Neural cell (in vitro differentiated cells): ENCODE measurements around the gene FCN3. TPM values are rescaled to one million over a fixed set of nuclear protein-coding genes. Genes with fewer than 3 reads are reported as not detected.

ENCODE experiments used
- H2AFZ ChIP-seq: fragments of 200-600, 300-800 bp; sonication (generic), shearing (Covaris generic); 2 replicates; pipeline ENCODE4 v1.6.0; 2014; ENCODE audit warnings: low read depth, mild to moderate bottlenecking, antibody characterized with exemption, low read length, moderate library complexity
- H3F3A ChIP-seq: fragments of 200-600 bp; shearing (Covaris generic); 2 replicates; pipeline ENCODE4 v1.6.1; 2016; ENCODE audit warnings: mild to moderate bottlenecking, moderate library complexity, mixed read lengths, antibody characterized with exemption, low read length; ENCODE audit not compliant: insufficient read depth, poor library complexity, severe bottlenecking
- H3K27ac ChIP-seq: fragments of 200-600, 300-800 bp; sonication (generic), shearing (Covaris generic); 2 replicates; pipeline ENCODE4 v1.5.1; 2014; ENCODE audit warnings: mild to moderate bottlenecking, low read length, moderate library complexity
- H3K27me3 ChIP-seq: fragments of 300-800, 200-600 bp; sonication (generic), shearing (Covaris generic); 2 replicates; pipeline ENCODE4 v1.6.0; 2014; ENCODE audit warnings: mild to moderate bottlenecking, low read depth, low read length, moderate library complexity; ENCODE audit not compliant: insufficient read depth
- H3K36me3 ChIP-seq: fragments of 300-800, 200-600 bp; sonication (generic), shearing (Covaris generic); 2 replicates; pipeline ENCODE4 v1.5.1; 2014; ENCODE audit warnings: mild to moderate bottlenecking, antibody characterized with exemption, low read length, moderate library complexity; ENCODE audit not compliant: insufficient read depth
- H3K4me2 ChIP-seq: fragments of 300-800, 200-600 bp; sonication (generic), shearing (Covaris generic); 2 replicates; pipeline ENCODE4 v1.6.0; 2014; ENCODE audit warnings: mild to moderate bottlenecking, low read length
- H3K4me3 ChIP-seq: fragments of 300-800, 200-600 bp; sonication (generic), shearing (Covaris generic); 2 replicates; pipeline ENCODE4 v1.5.1; 2014; ENCODE audit warnings: mild to moderate bottlenecking, low read length, moderate library complexity
- H3K79me2 ChIP-seq: fragments of 200-600 bp; shearing (Covaris generic); replicated peaks from 2 replicates; pipeline ENCODE4 v1.6.0; 2014; ENCODE audit warnings: mild to moderate bottlenecking, low read length, moderate library complexity; ENCODE audit not compliant: insufficient read depth
- H3K9ac ChIP-seq: fragments of 300-800, 200-600 bp; sonication (generic), shearing (Covaris generic); 2 replicates; pipeline ENCODE4 v1.6.1; 2016; ENCODE audit warnings: mild to moderate bottlenecking, low read length, mixed read lengths
- H3K9me2 ChIP-seq: fragments of 200-600 bp; shearing (Covaris generic); 2 replicates; pipeline ENCODE4 v1.6.1; 2016; ENCODE audit warnings: mild to moderate bottlenecking, low read length, mixed read lengths; ENCODE audit not compliant: insufficient read depth
- H3K9me3 ChIP-seq: fragments of 200-600, 300-800 bp; sonication (generic), shearing (Covaris generic); 2 replicates; pipeline ENCODE4 v1.6.1; 2016; ENCODE audit warnings: mild to moderate bottlenecking, mixed run types, low read length, moderate library complexity, mixed read lengths
- H4K20me1 ChIP-seq: fragments of 200-600 bp; shearing (Covaris generic); 2 replicates; pipeline ENCODE4 v1.6.1; 2016; ENCODE audit warnings: mild to moderate bottlenecking, mixed run types; ENCODE audit not compliant: insufficient read depth
- CTCF ChIP-seq: fragments of 450-650 bp; IDR thresholded peaks from 2 replicates; pipeline ENCODE4 v1.5.1; 2014; ENCODE audit warnings: antibody characterized with exemption, mild to moderate bottlenecking, moderate library complexity; ENCODE audit not compliant: poor library complexity, severe bottlenecking
- EP300 ChIP-seq: fragments of 450-650 bp; conservative IDR thresholded peaks from 2 replicates; pipeline ENCODE4 v1.6.1; 2014; ENCODE audit warnings: antibody characterized with exemption, mild to moderate bottlenecking, moderate library complexity; ENCODE audit not compliant: poor library complexity, severe bottlenecking
- EZH2 ChIP-seq: fragments of 200-600, 300-800 bp; shearing (Covaris generic), sonication (generic); IDR thresholded peaks from 2 replicates; pipeline ENCODE4 v1.6.1; 2014; ENCODE audit warnings: antibody characterized with exemption, low read length, borderline replicate concordance, mild to moderate bottlenecking; ENCODE audit not compliant: insufficient read depth, poor library complexity, severe bottlenecking
- MXI1 ChIP-seq: fragments of 450-650 bp; conservative IDR thresholded peaks from 2 replicates; pipeline ENCODE4 v1.6.1; 2014; ENCODE audit warnings: antibody characterized with exemption, mild to moderate bottlenecking; ENCODE audit not compliant: poor library complexity, severe bottlenecking
- POLR2AphosphoS5 ChIP-seq: IDR thresholded peaks from 2 replicates; pipeline ENCODE4 v1.6.1; 2012
- RAD21 ChIP-seq: fragments of 450-650 bp; conservative IDR thresholded peaks from 2 replicates; pipeline ENCODE4 v1.6.1; 2014; ENCODE audit warnings: antibody characterized with exemption, mild to moderate bottlenecking, moderate library complexity
- REST ChIP-seq: IDR thresholded peaks from 2 replicates; pipeline ENCODE4 v1.6.1; 2012; ENCODE audit warnings: borderline replicate concordance
- SMC3 ChIP-seq: fragments of 450-650 bp; conservative IDR thresholded peaks from 2 replicates; pipeline ENCODE4 v1.6.1; 2014; ENCODE audit warnings: antibody characterized with exemption, mild to moderate bottlenecking, moderate library complexity; ENCODE audit not compliant: poor library complexity
- TAF1 ChIP-seq: IDR thresholded peaks from 2 replicates; pipeline ENCODE4 v1.6.1; 2012; ENCODE audit warnings: low read depth
- polyA plus RNA-seq: library from polyadenylated mRNA; depleted of rRNA; stranded (reverse); fragments of >200 nt; gene quantifications from 2 replicates; pipeline ENCODE4 v1.2.3, GENCODE V29; 2014

FCN3 gene
- polyA plus RNA-seq, 1 donor from 2014 or later = not detected

DNA sequence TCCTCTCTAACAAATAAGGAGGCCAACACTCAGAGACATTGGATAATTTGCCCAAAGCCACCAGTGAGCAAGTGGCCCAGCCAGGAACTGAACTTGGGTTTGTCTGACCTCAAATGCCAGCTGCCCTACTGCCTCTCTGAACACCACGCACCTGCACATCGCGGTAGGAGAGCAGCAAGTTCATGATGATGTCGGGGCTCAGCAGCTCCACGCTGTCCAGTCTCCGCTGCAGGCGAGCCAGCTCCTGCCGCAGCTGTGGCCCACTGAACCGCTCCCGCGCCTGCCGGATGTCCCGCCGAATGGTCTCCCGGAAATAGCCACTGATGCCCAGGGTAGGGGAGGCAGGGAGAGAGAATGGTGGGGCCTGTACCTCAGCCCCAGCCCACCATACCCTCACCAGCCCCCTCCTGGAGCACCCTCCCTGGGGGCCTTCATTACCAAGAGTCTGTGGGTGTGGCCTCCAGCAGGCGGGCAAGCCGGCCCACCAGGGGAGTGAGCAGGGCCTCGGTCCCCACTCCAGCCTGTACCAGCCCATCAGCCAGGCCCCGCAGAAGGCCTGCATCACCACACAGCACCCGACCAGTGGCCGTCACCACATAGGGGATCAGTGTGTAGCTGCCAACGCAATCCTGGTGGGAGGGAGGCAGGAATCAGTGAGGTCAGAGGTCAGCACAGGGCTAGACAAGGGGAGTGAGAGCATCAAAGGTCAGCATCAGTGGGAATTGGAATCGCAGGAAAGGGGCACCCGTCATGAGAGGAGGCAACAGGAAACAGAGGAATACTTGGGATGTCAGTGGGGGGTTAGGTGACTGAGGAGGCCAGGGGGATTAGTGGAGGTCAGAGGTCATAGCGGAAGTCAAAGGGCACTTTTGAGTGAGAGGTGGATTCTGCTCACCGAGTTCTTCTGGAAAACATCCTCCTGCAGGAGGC is 10.6 kb downstream of the FCN3 start:
- Histone ChIP-seq H3K9ac (no peak overlapping the region), H3K4me3 (no peak overlapping the region), H3K36me3 (no peaks in the 10 kb centered on the region), H3K79me2 (no peaks in the 10 kb centered on the region), H2AFZ (no peak overlapping the region), H3K27me3 (peaks cover 29% of the 10 kb centered on the region), H3K4me2 (no peak overlapping the region), H3K27ac (no peak overlapping the region), H4K20me1 (no peaks in the 10 kb centered on the region), H3K9me2 (no peaks in the 10 kb centered on the region), H3F3A (no peaks in the 10 kb centered on the region), H3K9me3 (no peaks in the 10 kb centered on the region)
- no peak for TF ChIP-seq POLR2AphosphoS5
- no peak for TF ChIP-seq REST
- TF ChIP-seq MXI1 = no peak
- TF ChIP-seq TAF1 = no peak
- no peak for TF ChIP-seq EZH2
- TF ChIP-seq SMC3 = no peak
- no peak for TF ChIP-seq RAD21
- TF ChIP-seq EP300 = no peak
- no peak for TF ChIP-seq CTCF

GRCh38 chr1:27361553-27361952 is 13.1 kb downstream of the FCN3 start:
- Histone ChIP-seq H3K79me2 (no peaks in the 10 kb centered on the region), H3K9ac (no peak overlapping the region), H2AFZ (no peak overlapping the region), H3K4me2 (no peak overlapping the region), H3K27ac (no peak overlapping the region), H3K27me3 (peaks cover 25% of the 10 kb centered on the region), H3K9me3 (no peaks in the 10 kb centered on the region), H3K36me3 (no peaks in the 10 kb centered on the region), H3K4me3 (no peak overlapping the region), H3F3A (no peaks in the 10 kb centered on the region), H3K9me2 (no peaks in the 10 kb centered on the region), H4K20me1 (no peaks in the 10 kb centered on the region)
- TF ChIP-seq REST = no peak
- no peak for TF ChIP-seq EP300
- no peak for TF ChIP-seq CTCF
- no peak for TF ChIP-seq TAF1
- no peak for TF ChIP-seq POLR2AphosphoS5
- TF ChIP-seq EZH2 = no peak
- no peak for TF ChIP-seq RAD21
- no peak for TF ChIP-seq MXI1
